GM12878 (cell line): Measurements from ENCODE around the gene MANF. TPM values are rescaled to one million over a fixed set of nuclear protein-coding genes. Genes with fewer than 3 reads are reported as not detected.

Experiments used
- ASH2L ChIP-seq: fragments of 300-600, 200-600 bp; sonication (generic); IDR thresholded peaks from 2 replicates; pipeline ENCODE4 v1.6.1; 2017; ENCODE audit warnings: low read depth, mild to moderate bottlenecking, borderline replicate concordance
- CBX5 ChIP-seq: sonication (generic); IDR thresholded peaks from 2 replicates; pipeline ENCODE4 v1.6.1; 2016; ENCODE audit warnings: low read depth, moderate library complexity, mild to moderate bottlenecking, inconsistent platforms
- EGR1 ChIP-seq, 2 experiments: IDR thresholded peaks; 1 replicate in 1 of 2; 2 replicates in 1 of 2; pipeline ENCODE4 v1.6.1; 2011 to 2012; ENCODE audit warnings: low read depth in 2 of 2, low read length in 2 of 2, borderline replicate concordance in 1 of 2, mild to moderate bottlenecking in 1 of 2, moderate library complexity in 1 of 2
- GABPA ChIP-seq: IDR thresholded peaks from 2 replicates; pipeline ENCODE4 v1.6.1; 2014; ENCODE audit warnings: antibody characterized with exemption, low read depth, mild to moderate bottlenecking, inconsistent platforms
- MEF2A ChIP-seq: IDR thresholded peaks from 2 replicates; pipeline ENCODE4 v1.6.1; 2011; ENCODE audit warnings: low read depth, mild to moderate bottlenecking, low read length, moderate library complexity; ENCODE audit not compliant: insufficient read depth
- NKRF ChIP-seq: fragments of 450-650 bp; conservative IDR thresholded peaks from 2 replicates; pipeline ENCODE4 v1.6.1; 2017; ENCODE audit warnings: mild to moderate bottlenecking, moderate library complexity
- POLR2A ChIP-seq: IDR thresholded peaks from 2 replicates; pipeline ENCODE4 v1.6.1; 2011; ENCODE audit warnings: low read depth, mild to moderate bottlenecking, low read length
- POU2F2 ChIP-seq: IDR thresholded peaks from 3 replicates; pipeline ENCODE4 v1.6.1; 2011; ENCODE audit warnings: low read depth, mild to moderate bottlenecking, low read length, borderline replicate concordance
- PRDM15 ChIP-seq: fragments of 450-650 bp; formaldehyde crosslinking; IDR thresholded peaks from 2 replicates; pipeline ENCODE4 v1.4.0; 2020; ENCODE audit warnings: mild to moderate bottlenecking, moderate library complexity
- RB1 ChIP-seq: fragments of 450-650 bp; formaldehyde crosslinking; IDR thresholded peaks from 2 replicates; pipeline ENCODE4 v1.6.1; 2017; ENCODE audit warnings: mild to moderate bottlenecking, borderline replicate concordance
- STAT3 ChIP-seq: IDR thresholded peaks from 2 replicates; pipeline ENCODE4 v1.6.1; 2011; ENCODE audit warnings: low read depth, low read length, improper control_type of control experiment
- TCF12 ChIP-seq: IDR thresholded peaks from 2 replicates; pipeline ENCODE4 v1.6.1; 2011; ENCODE audit warnings: low read depth, mild to moderate bottlenecking, low read length
- TCF7 ChIP-seq: IDR thresholded peaks from 2 replicates; pipeline ENCODE4 v1.6.1; 2014; ENCODE audit warnings: antibody characterized with exemption, borderline replicate concordance
- YY1 ChIP-seq: IDR thresholded peaks from 2 replicates; pipeline ENCODE4 v1.6.1; 2011; ENCODE audit warnings: low read depth, mild to moderate bottlenecking, low read length
- ZNF384 ChIP-seq: IDR thresholded peaks from 2 replicates; pipeline ENCODE4 v1.6.1; 2012; ENCODE audit warnings: low read depth, mild to moderate bottlenecking, low read length, improper control_type of control experiment, borderline replicate concordance
- polyA plus RNA-seq, 11 experiments: library from polyadenylated mRNA; depleted of rRNA in 4 of 11; unstranded in 6 of 11; stranded (reverse) in 5 of 11; fragments of >200 nt; fragmentation: Nextera tagmentation in 4 of 11; fragmentation: Illumina TruSeq in 1 of 11; extraction: Ambion mirVana in 4 of 11; extraction: Trizol in 1 of 11; gene quantifications; 1 replicate in 1 of 11; 2 replicates in 10 of 11; pipeline versions ENCODE4 v1.2.1 to v1.2.3, GENCODE V29; 2011 to 2016; ENCODE audit warnings: inconsistent platforms in 2 of 11, missing spikeins in 2 of 11, low read depth in 1 of 11
- total RNA-seq, 4 experiments: library from RNA; depleted of rRNA in 3 of 4; stranded (reverse); fragments of >200 nt in 3 of 4; fragmentation: Illumina TruSeq in 1 of 4; extraction: Trizol in 1 of 4; gene quantifications; 2 replicates each; pipeline versions ENCODE4 v1.2.1 to v1.2.3, GENCODE V29; 2013 to 2021
- TF ChIP-seq, protein P1 (sequence below): fragments of 150-350 bp; IDR thresholded peaks from 2 replicates; pipeline ENCODE4 v1.6.1; 2016; ENCODE audit warnings: low read depth, low read length
- TF ChIP-seq, protein P2 (sequence below): IDR thresholded peaks from 2 replicates; pipeline ENCODE4 v1.6.1; 2012; ENCODE audit warnings: low read depth, low read length, improper control_type of control experiment
- TF ChIP-seq, protein P3 (sequence below), 3 experiments: IDR thresholded peaks in 2 of 3; conservative IDR thresholded peaks in 1 of 3; 2 replicates each; pipeline ENCODE4 v1.5.1; 2011; ENCODE audit warnings: low read depth in 3 of 3, low read length in 3 of 3, mild to moderate bottlenecking in 3 of 3, control low read depth in 2 of 3, moderate library complexity in 2 of 3, inconsistent platforms in 1 of 3, mixed read lengths in 1 of 3; ENCODE audit not compliant: control insufficient read depth in 2 of 3, insufficient read depth in 1 of 3; ENCODE audit errors: extremely low read depth in 1 of 3

The MANF gene
- total and polyA plus RNA-seq, 10 of the 15 experiments (the other 5 are each of a cell fraction or from before 2014, with no cell fraction given) = 22.0 to 120 (median 82.9) TPM

DNA sequence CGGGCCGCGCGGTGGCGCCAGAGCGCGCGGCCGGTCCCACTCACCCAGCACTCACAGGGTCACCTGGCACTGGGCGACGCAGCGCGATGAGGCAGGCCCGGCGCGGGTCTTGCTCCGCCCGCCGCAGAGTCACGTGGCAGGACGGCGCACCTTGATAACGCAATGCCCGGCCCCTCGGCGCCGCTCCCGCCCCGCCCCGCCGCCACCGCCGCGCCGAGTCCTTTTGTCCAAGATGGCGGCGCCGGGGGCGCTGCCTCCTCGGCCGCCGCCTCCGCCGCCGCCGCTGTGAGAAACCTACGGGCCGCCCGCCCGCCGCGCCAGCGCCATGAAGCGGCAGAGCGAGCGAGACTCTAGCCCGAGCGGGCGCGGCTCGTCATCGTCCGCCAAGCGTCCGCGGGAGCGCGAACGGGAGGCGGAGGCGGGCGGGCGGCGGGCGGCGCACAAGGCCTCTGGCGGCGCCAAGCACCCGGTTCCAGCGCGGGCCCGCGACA is 6.0 kb downstream of the MANF start, which contains the start of gene RBM15B (continued):
- peak; percentile 81; the same call in 1 of the 2 replicates for TF ChIP-seq NKRF
- TF ChIP-seq ASH2L = no peak; the same call in 1 of the 2 replicates
- TF ChIP-seq PRDM15 (CRISPR knock-in tag) = no peak
- peak; percentile 36; the same call in 1 of the 2 replicates for TF ChIP-seq ZNF384
- peak; percentile 81 for TF ChIP-seq POLR2A
- TF ChIP-seq, protein P1, sequence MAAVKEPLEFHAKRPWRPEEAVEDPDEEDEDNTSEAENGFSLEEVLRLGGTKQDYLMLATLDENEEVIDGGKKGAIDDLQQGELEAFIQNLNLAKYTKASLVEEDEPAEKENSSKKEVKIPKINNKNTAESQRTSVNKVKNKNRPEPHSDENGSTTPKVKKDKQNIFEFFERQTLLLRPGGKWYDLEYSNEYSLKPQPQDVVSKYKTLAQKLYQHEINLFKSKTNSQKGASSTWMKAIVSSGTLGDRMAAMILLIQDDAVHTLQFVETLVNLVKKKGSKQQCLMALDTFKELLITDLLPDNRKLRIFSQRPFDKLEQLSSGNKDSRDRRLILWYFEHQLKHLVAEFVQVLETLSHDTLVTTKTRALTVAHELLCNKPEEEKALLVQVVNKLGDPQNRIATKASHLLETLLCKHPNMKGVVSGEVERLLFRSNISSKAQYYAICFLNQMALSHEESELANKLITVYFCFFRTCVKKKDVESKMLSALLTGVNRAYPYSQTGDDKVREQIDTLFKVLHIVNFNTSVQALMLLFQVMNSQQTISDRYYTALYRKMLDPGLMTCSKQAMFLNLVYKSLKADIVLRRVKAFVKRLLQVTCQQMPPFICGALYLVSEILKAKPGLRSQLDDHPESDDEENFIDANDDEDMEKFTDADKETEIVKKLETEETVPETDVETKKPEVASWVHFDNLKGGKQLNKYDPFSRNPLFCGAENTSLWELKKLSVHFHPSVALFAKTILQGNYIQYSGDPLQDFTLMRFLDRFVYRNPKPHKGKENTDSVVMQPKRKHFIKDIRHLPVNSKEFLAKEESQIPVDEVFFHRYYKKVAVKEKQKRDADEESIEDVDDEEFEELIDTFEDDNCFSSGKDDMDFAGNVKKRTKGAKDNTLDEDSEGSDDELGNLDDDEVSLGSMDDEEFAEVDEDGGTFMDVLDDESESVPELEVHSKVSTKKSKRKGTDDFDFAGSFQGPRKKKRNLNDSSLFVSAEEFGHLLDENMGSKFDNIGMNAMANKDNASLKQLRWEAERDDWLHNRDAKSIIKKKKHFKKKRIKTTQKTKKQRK = no peak
- TF ChIP-seq STAT3 = no peak
- TF ChIP-seq MEF2A = no peak
- TF ChIP-seq TCF12 = peak; percentile 43; the same call in 1 of the 2 replicates
- peak; percentile 55; the same call in 1 of the 2 replicates for TF ChIP-seq RB1
- peak; percentile 98 for TF ChIP-seq YY1
- TF ChIP-seq GABPA = no peak
- TF ChIP-seq TCF7 = no peak
- TF ChIP-seq POU2F2 = peak; percentile 45; the same call in 1 of the 3 replicates
- TF ChIP-seq, protein P2, sequence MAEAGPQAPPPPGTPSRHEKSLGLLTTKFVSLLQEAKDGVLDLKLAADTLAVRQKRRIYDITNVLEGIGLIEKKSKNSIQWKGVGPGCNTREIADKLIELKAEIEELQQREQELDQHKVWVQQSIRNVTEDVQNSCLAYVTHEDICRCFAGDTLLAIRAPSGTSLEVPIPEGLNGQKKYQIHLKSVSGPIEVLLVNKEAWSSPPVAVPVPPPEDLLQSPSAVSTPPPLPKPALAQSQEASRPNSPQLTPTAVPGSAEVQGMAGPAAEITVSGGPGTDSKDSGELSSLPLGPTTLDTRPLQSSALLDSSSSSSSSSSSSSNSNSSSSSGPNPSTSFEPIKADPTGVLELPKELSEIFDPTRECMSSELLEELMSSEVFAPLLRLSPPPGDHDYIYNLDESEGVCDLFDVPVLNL = no peak
- TF ChIP-seq EGR1 (IDR thresholded peaks at IDR 0.05; ENCODE audit: borderline replicate concordance in 1 of 2, low read depth in 2 of 2, low read length in 2 of 2) = peak in 1 of 2 experiments; percentile 35; a peak in 1 of 3 replicates
- TF ChIP-seq CBX5 = no peak
- TF ChIP-seq, protein P3, sequence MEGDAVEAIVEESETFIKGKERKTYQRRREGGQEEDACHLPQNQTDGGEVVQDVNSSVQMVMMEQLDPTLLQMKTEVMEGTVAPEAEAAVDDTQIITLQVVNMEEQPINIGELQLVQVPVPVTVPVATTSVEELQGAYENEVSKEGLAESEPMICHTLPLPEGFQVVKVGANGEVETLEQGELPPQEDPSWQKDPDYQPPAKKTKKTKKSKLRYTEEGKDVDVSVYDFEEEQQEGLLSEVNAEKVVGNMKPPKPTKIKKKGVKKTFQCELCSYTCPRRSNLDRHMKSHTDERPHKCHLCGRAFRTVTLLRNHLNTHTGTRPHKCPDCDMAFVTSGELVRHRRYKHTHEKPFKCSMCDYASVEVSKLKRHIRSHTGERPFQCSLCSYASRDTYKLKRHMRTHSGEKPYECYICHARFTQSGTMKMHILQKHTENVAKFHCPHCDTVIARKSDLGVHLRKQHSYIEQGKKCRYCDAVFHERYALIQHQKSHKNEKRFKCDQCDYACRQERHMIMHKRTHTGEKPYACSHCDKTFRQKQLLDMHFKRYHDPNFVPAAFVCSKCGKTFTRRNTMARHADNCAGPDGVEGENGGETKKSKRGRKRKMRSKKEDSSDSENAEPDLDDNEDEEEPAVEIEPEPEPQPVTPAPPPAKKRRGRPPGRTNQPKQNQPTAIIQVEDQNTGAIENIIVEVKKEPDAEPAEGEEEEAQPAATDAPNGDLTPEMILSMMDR (IDR thresholded peaks at IDR 0.05 in 2 of 3, conservative IDR thresholded peaks at IDR 0.05 in 1 of 3; ENCODE audit: control insufficient read depth in 2 of 3, extremely low read depth in 1 of 3, insufficient read depth in 1 of 3, low read depth in 3 of 3, low read length in 3 of 3) = peak; percentile 84 to 93 (median 93); a peak in 4 of 6 replicates
